Diencephalon (tissue), 1 donor: ENCODE data around the gene POU3F3. TPM values are rescaled to one million over a fixed set of nuclear protein-coding genes. Genes with fewer than 3 reads are reported as not detected.

Source experiments
- small RNA-seq: library from RNA; depleted of rRNA; stranded (forward); fragments of <200 nt; gene quantifications from one replicate; pipeline ENCODE3, GENCODE V24; 2014
- total RNA-seq: library from RNA; depleted of rRNA; stranded (reverse); fragments of >200 nt; gene quantifications from one replicate; pipeline ENCODE4 v1.2.3, GENCODE V29; 2014

Gene POU3F3
- 87.0 TPM for total RNA-seq

GRCh38 chr2:104853534-104854497, at the start of gene POU3F3:
POU3F3 (plus strand) TSS chr2:104854115; CDS start chr2:104855511, 1,396 bp downstream.

Small RNAs within 50 kb of the gene (small RNA-seq; reads per million reads assigned to genes)
- gene AC018730.1: not detected

Other genes starting within 250 kb of the POU3F3 start
- gene MRPS9, start 184.0 kb downstream of the POU3F3 start, total RNA-seq: 19.6 TPM